COLO668 (cell line): ENCODE measurements around the gene CDK11A.
"Not testable (repeated sequence)": the region's sequence is repeated elsewhere in the genome, so short reads cannot be mapped to it uniquely, and the experiment has no call there.

Experiments used
- DNase-seq: peaks from one replicate; lab custom pipeline; 2025; ENCODE audit not compliant: unreplicated experiment; lab: John Stamatoyannopoulos, UW

CDK11A gene

DNA sequence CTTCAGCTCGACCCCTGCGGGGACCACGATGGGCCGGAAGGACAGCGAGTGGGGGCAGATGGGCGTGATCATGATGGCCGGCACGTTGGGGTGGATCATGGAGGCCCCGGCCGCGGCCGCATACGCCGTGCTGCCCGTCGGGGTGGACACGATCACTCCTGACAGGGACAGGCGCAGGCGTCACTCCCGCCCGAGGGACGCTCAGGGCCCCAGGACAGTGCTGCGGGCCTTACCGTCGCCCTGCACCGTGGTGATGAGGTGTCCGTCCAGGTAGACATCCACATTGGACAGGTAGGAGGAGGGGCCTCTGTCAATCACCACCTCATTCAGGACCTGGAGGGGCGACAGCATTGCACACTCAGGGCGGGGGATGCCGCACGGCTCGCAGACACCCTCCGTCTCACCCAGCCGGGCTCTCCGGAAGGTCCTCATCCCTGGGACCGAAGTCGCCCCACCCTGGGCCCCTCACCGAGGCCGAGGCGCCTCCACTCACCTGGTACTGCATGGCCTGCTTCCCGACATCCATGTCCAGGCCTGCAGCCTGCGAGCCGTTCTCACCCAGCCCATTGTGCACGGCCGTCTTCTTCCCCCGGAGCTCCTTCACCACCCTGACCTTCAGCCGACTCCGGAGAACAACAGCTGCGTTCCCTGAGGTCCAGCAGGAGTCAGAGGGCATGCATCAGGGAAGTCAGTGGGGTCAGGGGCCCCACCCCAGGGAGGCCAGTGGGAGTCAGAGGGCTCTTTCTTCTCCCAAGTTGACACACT, 30.1 kb upstream of the CDK11A start:
- no peak for DNase-seq

DNA sequence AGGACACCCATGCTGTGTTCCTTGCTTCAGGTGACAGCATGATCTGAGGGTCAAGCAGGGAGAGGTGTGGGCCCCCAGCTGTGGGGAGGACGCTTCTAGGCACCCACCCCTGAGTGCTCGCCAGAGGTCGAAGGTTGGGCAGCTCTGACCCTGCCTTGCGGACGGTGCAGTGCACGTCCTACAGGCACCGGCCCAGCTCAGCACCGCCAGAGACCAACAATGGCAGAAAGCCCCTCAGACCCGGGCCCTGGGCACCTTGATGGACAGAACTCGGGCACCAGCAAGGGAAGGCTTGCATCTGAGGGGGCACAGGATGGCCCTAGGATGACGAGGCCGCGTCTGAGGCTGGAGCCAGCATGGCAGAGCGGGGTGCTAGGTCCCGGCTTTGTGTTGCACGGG, 29.4 kb upstream of the CDK11A start:
- no peak for DNase-seq

DNA sequence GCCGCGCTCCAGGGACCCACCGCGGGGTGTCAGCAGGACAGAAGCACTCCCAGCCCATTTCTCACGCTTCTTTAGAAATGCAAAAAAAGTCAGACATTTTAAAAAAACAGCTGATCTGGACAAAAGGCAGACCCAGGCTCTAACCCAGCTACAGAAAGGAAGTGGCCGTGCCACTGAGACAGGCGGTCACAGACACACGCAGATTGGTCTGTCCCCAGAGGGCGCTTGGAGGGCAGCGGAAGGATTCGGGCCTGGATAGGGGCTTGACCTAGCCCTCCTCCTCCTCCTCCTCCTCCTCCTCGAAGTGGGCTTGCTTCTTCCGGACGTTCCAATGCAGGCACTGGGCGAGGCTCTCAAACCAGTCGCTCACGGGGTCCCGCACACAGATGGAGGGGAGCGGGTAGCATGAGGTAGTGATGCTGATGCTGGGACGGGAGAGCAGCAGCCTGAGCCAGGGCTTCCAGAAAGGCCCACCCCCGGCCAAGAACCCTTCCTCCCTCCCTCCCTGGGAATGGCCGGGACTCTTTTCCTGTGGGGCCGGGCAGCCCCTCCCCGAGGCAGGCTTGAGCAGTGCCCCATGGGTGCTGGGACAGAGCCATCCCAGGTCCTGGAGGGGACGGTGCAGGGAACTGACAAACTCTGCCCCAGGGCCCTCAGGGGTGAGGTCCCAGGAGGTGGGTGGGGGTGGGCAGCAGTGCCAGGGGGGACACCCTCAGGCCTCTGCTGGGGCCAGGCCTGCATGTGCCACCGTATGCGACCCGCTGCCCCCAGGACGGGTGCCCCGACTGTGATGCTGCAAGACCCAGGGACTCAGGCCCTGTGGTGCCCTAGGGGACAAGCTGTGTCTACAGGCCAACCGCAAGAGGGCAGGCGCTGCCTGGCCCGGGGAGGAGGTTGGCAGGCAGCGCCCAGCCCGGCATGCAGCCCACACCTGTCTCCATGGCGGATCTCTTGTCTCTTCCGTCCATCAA, 28.8 kb upstream of the CDK11A start:
- DNase-seq = no peak

DNA sequence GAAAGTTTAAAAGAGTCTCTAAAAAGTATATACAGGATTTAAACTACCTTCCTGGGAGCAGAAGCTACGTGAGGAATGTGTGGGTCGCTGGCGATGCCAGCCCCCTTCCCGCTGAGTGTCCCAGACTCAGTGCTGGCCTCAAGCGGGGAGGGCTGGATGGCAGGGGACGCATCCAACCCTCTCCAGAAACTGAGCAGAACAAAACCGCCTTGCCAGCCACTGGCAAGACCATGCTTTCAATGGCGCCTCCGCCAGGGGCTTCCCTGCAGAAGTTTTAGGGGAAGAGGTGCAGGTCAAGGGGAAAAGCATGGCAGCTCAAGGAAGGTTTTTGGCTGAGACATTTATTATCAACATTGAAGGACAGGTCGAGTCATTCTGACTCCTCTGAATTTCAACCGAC, 28.0 kb upstream of the CDK11A start:
- DNase-seq = no peak

DNA sequence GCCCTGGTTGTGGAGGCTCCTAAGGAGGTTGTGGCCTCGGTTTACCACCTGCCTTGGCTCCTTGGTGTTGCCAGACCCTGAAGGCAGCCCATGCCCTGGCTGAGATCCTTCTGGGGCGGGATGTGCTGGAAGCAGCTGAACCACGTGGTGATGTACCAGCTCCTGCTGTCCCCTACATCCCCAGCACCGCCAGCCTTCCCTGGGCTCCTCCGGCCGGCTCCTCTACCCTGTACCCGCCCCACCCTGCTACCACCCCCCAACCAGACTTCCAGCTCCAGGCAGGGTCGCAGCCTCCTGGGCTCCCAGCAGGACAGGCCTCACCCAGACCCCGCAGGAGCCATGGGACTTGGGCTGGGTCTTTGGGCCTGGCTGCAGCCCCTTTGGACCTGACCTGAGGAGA, 25.8 kb upstream of the CDK11A start:
- DNase-seq = not testable (repeated sequence)

DNA sequence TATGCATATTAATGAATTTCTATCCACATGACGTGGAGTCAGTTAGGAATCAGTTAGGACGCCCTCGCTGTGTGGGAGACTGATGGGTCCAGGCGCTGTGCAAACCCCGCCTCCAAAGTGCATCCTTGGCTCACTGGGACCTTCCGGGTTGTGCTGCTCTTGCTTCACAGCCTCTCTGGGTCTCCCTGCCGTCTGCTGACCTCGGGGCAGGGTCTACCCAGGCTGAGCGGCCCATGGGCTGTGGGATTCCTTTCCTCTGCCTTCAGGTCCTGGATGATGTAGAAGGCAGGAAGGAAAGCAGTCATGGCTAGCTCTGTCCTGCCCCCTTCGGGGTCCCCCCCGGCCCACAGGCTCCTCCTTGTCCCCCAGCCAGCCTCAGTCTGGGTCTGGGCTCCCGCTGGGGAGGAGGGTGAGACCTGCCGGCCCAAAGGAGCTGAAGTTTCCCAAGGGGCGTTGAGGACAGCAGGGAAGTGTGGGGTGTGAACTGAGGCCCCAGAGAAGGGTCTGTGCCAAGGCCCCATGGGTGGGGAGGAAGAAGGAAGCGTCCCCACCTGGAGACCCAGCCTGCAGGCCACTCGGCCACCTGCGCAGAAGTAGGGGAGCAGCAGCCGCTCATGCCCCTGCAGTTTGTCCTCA, 24.6 kb upstream of the CDK11A start:
- DNase-seq = no peak

DNA sequence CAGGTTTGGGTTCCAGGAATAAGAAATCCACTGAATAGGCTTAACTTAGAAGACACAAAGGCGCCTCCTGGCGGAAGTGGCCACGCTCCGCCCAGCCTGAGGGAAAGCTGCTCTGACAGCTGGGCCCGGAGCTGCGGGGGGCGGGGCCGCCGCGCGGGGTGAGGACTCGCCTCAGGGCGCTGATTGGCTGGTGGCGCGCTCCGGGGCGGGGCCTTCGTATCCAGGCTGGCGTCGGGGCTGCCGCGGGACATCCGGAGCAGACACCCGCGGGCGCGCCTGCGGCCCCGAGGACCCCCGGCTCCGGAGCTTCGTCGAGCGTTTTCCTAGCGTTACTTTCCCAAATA, 22.4 kb upstream of the CDK11A start:
- DNase-seq = not testable (repeated sequence)

DNA sequence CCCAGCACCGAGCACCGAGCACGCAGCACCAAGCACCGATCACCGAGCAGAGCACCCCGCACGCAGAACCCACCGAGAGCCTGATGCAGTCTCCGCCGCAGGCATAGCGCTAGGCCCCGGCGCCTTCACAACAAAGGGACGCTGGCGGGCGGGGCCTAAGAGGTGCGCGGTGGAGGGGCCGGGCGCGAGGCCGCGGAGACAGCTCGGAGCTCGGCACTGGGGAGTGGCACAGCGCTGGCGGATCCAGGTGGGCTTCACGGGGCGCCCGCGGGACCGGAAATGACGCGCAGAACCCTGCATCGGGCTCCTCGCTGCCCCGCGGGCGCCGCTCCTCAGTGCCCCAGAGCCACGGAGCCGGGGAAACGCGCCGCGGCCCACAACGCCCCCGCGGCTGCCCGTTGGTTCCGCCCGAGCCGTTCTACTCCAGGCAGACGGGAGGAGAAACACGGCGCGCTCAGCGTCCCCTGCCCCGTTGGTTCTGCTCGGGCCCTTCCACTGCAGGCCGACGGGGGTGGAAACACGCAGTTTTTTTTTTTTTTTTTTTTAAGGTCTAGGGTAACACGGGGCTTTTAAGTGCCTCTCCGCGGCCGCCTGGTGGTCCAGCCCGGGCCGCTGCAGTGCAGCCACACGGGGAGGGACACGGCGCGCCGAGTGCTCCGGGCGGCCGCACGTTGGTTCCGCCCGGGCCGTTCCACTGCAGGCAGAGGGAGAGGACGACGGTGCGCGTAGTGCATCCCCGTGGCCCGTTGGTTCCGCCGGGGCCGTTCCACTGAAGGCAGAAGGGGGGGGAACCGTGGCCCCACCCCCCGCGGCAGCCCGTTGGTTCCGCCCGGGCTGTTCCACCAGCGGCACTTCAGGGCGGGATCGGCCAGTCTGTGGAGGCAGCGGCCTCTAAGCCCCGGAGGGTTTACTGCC, 21.8 kb upstream of the CDK11A start:
- DNase-seq = peak; percentile 62

DNA sequence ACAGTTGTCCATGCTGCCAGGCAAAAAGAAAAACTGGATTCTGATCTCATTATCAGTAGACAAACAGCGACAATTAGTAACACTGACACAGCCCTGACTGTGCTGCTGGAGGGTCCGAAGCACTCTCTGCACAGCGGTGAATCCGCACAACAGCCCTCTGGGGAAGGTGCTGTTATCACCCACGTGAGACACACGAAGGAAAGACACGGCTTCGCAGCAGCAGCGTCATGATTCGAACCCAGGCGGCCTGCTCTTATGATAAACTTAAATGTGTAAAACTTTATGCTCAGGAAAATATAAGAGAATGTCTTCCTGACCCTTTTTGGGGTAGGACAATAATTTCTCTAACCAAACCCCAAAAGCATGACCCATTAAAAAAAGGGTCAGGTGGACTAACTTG, 18.4 kb upstream of the CDK11A start:
- not testable (repeated sequence) for DNase-seq

DNA sequence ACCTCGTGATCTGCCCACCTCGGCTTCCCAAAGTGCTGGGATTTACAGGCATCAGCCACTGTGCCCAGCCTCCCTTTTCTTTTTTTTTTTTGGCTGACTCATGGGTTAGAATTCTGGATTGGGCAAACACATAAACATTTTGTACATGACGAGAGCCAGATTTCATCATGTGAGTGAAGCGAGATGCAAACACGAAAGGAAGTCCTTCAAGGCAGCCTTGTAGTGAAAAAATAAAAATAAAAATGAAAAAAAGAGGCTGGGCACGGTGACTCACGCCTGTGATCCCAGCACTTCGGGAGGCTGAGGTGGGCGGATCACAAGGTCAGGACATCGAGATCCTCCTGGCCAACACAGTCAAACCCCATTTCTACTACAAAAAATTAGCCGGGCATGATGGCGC, 16.9 kb upstream of the CDK11A start:
- DNase-seq = not testable (repeated sequence)

DNA sequence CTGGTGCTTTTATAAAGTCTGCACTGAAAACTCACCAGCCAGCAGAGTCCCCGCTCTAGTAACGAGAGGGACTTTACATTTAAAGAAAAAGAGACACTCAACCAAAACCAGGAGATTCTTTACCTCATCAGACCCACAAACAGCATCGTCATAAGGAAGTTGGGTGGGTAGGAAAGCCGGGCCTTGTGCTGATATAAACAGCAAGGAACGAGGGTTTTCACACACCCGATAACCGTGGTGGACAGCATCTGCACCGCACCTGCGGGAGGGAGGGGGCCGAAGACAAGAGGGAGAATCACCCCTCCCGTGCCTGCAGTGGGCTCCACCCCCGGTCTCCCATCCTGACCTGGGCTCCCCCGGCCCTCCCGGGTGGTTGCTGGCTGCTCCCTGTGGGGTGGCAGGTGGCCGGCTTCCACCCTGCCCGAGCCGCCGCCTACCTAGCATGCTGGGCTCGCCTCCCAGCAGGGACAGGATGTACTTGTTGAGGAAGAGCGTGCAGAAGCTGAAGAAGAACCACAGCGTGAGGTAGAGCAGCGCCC, 14.7 kb upstream of the CDK11A start:
- DNase-seq = not testable (repeated sequence)

DNA sequence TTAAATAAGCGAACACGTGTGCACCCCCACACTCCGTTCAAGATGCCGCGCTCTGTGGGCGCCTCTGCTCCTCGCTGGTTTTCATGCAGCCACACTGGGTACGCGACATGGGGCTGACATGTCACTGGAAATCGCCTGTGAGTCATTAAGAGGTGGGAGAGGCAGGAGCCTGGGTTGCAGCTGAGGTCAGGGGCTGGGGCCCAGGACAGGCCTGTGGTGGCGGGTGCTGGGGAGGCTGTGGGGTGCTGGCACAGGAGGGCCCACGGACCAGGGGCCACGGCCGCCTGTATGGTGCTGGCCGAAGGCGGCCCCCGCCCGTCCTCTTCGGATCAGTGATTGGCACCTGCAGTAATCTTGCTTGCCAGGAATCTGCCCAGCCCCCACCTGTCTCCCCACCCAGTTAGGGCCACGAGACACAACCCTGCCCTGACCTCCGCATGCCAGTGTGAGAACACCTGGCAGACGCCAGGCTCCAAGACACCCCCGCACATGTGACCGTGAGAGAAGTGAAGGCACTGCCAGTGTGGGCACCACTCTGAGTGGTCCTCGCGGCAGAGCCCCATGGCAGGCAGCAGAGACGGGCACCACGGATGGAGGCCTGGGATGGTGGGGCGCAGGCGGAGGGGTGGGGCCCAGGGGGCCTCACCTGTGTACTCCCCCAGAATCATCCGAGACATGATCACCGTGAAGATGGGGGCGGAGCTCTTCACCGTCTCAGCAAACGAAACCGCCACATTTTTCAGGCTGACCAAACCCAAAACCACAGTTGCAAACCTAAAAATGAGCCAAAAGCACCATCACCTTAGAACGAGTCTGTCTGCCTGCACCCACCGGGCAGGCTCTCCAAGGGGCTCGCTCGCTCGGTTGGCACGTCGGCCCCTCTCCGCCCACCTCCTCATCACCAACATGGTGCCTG, 13.8 kb upstream of the CDK11A start:
- not testable (repeated sequence) for DNase-seq

DNA sequence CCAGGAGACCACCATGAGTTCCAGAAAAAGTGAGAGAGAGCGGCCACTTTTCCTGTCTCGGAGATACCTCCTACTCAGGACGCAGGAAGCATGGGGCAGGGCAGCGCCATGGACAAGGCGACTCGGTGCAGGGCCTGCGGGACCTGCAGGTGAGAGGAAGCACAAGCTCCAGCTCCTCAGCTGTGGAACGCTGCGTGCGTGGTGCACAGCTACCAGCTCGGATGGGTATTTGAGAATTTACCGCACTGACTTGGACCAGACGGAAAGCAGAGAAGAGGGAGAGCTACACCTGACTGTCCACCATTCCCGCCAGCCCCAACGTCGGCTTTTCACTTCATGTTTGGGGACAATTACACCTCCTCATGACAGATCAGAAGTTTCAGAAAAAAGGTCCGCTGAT, 8.2 kb upstream of the CDK11A start:
- DNase-seq = no peak

DNA sequence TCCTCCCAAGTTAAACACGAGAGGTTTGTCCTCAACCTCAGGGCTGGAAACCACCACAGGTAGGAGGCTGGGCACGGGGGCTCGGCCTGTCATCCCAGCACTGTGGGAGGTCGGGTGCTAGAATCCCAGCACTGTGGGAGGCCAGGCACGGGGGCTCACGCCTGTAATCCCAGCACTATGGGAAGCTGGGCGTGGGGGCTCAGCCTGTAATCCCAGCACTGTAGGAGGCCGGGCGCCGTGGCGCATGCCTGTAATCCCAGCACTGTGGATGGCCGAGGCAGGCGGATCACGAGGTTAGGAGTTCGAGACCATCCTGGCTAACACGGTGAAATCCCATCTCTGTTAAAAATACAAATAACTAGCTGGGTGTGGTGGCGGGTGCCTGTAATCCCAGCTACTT, 6.7 kb upstream of the CDK11A start:
- DNase-seq = no peak

DNA sequence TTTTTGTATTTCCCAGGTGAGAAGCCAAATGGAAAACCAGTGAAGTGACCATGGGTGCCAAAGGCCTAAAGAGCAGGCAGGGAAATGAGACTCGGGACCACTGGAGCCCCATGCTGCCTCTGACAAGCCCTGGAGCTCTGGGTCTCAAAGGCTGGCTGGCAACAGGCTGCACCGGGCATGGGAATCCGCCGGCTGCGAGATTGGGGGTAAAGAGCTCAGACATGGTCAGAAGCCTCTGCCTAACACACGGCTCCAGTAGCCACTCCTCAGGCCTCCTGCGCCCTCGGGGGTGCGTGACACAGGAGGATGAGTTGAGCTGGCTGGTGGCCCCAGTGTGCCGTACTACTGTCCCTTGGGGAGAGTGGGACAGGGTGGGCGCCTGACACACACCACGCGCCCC, 6.1 kb upstream of the CDK11A start:
- DNase-seq = not testable (repeated sequence)

DNA sequence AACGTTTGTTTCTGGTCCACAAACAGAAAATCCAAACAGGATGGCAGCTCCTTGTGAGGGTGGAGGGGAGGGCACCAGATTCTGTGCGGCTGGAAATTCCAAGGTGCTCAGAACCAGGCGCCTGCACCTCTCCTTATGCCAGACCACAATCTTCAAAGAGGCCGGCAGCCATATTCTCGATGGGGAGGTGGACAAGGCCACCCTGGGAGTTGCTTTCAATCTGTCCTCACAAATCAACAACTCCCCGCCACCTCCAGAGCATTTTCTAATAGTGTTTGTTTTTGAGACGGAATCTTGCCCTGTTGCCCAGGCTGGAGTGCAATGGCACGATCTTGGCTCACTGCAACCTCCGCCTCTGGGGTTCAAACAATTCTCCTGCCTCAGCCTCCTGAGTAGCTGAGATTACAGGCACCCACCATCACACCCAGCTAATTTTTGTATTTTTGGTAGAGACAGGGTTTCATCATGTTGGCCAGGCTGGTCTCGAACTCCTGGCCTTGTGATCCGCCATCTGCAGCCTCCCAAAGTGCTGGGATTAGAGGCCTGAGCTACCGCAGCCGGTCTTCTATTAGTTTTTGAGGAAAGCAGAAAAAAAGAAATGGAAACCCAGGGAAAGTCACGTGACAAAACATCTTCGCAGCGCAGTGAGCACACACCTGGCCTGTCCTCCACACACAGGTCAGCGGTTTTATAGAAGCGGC, 5.1 kb upstream of the CDK11A start:
- not testable (repeated sequence) for DNase-seq

DNA sequence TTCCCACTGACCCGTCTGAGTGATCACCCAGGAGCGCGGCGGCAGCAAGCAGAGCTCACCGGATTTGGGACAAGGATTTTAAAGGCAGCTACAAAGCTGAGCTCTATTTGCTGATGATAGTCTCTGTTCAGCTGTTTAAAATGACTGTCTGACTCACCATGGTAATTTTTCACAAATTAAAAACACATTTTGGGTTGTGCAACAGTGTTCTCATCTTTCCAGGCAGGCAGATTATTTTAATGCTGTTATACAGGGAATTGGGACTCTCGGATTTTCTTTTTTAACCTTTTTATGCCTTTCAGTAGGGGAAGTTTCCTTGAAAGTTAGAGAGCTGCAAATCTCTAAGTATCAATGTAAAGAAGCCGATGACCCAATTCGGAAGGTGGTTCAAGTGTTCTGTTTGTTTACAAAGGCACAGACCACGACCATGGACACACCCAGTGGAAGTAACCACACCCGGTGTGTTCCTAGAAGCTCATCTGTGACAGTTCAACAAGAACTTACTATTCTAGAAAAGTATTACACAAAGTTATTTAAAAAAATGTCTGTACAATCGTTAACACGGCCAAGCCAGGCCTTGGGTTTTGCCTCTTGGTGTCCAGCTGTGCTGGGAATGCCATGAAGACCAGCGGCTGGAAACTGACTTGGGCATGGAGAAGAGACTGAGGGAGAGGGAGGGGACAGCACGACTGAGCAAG, 4.3 kb upstream of the CDK11A start:
- not testable (repeated sequence) for DNase-seq

DNA sequence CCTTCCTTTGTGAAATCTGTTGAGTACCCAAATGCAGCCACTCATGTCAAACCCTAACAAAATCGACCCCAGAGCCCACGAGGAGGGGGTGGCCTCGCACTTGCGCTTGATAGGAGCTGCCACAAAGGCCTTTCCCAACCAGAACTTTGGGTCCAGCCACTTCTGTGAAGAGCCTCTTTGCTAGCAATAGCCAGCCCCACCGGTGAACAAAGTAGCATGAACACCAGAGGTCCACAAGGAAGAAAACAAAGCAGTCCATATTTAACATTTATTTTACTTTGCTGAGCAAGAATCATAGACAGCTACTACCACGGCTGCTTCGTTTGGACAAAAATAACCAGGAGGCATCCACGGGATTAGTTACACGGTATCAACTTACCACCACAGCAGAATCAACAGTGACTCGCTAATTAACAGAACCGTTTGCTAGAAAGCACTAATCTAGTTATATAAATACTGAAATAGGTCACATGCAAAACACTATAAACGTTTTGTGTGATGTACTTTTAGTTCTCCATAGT, 3.0 kb upstream of the CDK11A start:
- not testable (repeated sequence) for DNase-seq
